HUES64 (cell line): Measurements from ENCODE around the gene MYO1F.
A peak's percentile ranks its signal among the peaks of the same experiment; 100 is the strongest.

Experiments used
- H3K27ac ChIP-seq: 2 replicates; pipeline ENCODE4 v1.7.0; 2013; ENCODE audit warnings: low read depth, low read length, inconsistent platforms
- H3K27me3 ChIP-seq: 2 replicates; pipeline ENCODE4 v1.6.1; 2013; ENCODE audit warnings: mild to moderate bottlenecking, low read length; ENCODE audit not compliant: insufficient read depth
- H3K36me3 ChIP-seq: 2 replicates; pipeline ENCODE4 v1.6.1; 2013; ENCODE audit warnings: mild to moderate bottlenecking, low read length; ENCODE audit not compliant: insufficient read depth
- H3K4me1 ChIP-seq: 2 replicates; pipeline ENCODE4 v1.6.1; 2013; ENCODE audit warnings: mild to moderate bottlenecking, low read length, moderate library complexity; ENCODE audit not compliant: insufficient read depth
- H3K4me3 ChIP-seq: 2 replicates; pipeline ENCODE4 v1.5.1; 2013; ENCODE audit warnings: mild to moderate bottlenecking, low read length, moderate library complexity
- H3K9ac ChIP-seq: 2 replicates; pipeline ENCODE4 v1.6.1; 2013; ENCODE audit warnings: mild to moderate bottlenecking, low read depth, low read length
- H3K9me3 ChIP-seq: 2 replicates; pipeline ENCODE4 v1.6.1; 2013; ENCODE audit warnings: low read depth, low read length; ENCODE audit not compliant: insufficient read depth
- WGBS: fragments of 150-250, 120-280 bp; methylation state at CpG from one replicate; pipeline ENCODE4 v1.1.7; 2013; ENCODE audit warnings: missing lambda C conversion rate; 5-methylcytosine and 5-hydroxymethylcytosine counted together

MYO1F gene

DNA sequence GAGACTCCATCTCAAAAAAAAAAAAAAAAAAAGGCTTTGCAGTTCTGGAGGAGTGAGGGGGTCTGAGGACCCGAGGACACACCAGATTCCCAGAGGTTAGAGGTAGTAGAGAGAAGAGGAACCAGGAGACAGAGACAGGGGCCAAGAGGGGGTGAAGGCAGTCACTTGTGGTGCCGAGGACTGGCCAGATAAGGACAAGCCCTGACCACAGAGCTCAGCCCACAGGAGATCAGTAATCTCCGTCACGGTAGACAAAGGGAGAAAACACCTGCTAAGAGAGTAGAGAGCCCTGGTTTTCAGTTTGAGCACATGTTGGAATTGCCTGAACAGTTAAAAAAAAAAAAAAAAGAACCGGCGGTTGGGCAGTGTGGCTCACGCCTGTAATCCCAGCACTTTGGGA lies 73.1 kb downstream of the MYO1F start:
- Histone ChIP-seq H3K4me3 (no peak overlapping the region), H3K4me1 (no peaks in the 10 kb centered on the region), H3K9ac (no peak overlapping the region), H3K27ac (no peak overlapping the region), H3K27me3 (no peaks in the 10 kb centered on the region), H3K9me3 (no peaks in the 10 kb centered on the region), H3K36me3 (no peaks in the 10 kb centered on the region)
- WGBS, result 86% methylated on average over 7 of the region's 7 CpGs

DNA sequence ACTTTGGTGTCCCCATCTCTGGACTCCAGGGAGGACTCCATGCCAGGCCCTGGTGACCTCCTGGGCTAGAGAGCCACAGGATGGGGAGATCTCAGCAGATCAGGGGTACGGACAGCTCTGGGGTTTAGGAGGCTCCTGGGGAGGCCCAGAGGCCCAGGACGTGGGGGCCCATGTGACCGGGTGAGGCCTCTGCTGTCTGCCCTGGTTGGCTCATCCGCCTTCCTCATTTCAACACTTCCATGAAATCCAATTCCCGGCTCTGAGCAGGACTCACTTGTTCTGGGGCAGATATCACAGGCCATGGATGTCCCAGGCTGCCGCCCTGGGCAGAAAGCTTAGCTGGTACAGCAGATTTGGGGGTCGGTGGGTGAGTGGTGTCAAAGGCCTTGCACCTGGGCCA lies 73.7 kb downstream of the MYO1F start:
- H3K36me3 ChIP-seq, result no peaks in the 10 kb centered on the region
- H3K27me3 ChIP-seq, result no peaks in the 10 kb centered on the region
- H3K4me1 ChIP-seq, result no peaks in the 10 kb centered on the region
- H3K27ac ChIP-seq, result no peak overlapping the region
- no peak overlapping the region for H3K4me3 ChIP-seq
- no peaks in the 10 kb centered on the region for H3K9me3 ChIP-seq
- 96% methylated on average over 7 of the region's 7 CpGs for WGBS
- no peak overlapping the region for H3K9ac ChIP-seq

DNA sequence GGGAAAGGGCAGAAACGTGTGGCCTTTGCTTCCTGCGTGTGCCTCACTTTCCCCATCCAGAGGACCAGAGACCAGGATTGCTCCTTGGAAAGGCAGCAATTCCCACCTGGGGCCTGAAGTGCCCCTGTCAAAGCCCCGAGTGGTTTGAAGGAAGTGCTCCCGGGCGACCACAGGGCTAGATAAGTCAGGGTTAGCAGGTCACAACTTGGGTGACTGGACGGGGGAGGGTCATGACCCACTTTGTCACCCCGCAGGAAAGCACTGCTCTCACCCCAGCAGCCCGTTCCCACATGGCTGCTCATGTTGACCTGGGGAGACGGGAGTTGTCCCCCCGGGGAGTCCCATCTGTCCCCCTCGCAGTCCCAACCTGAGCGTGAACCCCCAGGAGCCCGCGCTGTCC lies 75.3 kb downstream of the MYO1F start:
- Histone ChIP-seq H3K27me3 (no peaks in the 10 kb centered on the region), H3K4me3 (no peak overlapping the region), H3K36me3 (no peaks in the 10 kb centered on the region), H3K27ac (no peak overlapping the region), H3K4me1 (no peaks in the 10 kb centered on the region), H3K9ac (no peak overlapping the region), H3K9me3 (no peaks in the 10 kb centered on the region)
- WGBS, result 86% methylated on average over 14 of the region's 14 CpGs

DNA sequence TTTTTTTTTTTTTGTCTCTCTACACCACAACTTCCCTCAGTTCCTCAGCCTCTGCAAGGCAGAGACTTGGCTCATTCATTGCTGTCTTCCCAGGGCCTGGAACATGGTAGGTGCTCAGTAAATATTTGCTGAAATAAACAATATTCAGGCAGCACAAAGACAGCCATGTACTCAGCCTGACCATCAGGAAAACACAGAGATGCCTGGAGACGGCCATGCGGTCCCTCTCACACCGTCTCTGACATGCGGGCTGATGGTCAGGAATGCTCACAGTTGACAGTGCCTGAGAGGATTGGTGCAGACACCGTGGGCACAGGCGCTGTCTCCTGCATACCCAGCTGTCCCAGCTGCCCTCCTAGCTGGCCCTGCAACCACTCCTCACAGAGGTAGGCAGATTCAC lies 75.7 kb downstream of the MYO1F start:
- Histone ChIP-seq H3K36me3 (no peaks in the 10 kb centered on the region), H3K9me3 (no peaks in the 10 kb centered on the region), H3K27ac (no peak overlapping the region), H3K4me3 (no peak overlapping the region), H3K4me1 (no peaks in the 10 kb centered on the region), H3K9ac (no peak overlapping the region), H3K27me3 (no peaks in the 10 kb centered on the region)
- WGBS, result 91% methylated on average over 6 of the region's 6 CpGs

DNA sequence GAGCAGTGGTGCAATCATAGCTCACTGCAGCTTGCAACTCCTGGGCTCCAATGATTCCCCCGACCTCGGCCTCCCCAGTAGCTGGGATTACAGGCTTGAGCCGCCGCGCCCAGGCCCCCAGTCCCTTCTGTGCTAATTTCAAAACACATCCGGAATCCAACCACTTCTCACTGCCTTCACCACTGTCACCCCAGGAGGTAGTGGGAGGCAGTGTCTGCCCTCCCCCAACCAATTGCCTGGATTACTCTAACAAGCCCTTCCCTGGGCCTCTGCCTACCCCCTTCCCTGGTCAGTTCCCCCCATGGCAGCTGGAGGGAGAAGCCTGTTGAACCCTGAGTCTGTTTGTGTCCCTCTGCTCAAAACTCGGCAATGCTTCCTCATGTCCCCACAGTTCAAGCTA lies 77.1 kb downstream of the MYO1F start:
- H3K9me3 ChIP-seq, result no peaks in the 10 kb centered on the region
- H3K9ac ChIP-seq, result no peak overlapping the region
- no peak overlapping the region for H3K27ac ChIP-seq
- no peak overlapping the region for H3K4me3 ChIP-seq
- no peaks in the 10 kb centered on the region for H3K36me3 ChIP-seq
- H3K27me3 ChIP-seq, result no peaks in the 10 kb centered on the region
- no peaks in the 10 kb centered on the region for H3K4me1 ChIP-seq
- 53% methylated on average over 7 of the region's 7 CpGs for WGBS

DNA sequence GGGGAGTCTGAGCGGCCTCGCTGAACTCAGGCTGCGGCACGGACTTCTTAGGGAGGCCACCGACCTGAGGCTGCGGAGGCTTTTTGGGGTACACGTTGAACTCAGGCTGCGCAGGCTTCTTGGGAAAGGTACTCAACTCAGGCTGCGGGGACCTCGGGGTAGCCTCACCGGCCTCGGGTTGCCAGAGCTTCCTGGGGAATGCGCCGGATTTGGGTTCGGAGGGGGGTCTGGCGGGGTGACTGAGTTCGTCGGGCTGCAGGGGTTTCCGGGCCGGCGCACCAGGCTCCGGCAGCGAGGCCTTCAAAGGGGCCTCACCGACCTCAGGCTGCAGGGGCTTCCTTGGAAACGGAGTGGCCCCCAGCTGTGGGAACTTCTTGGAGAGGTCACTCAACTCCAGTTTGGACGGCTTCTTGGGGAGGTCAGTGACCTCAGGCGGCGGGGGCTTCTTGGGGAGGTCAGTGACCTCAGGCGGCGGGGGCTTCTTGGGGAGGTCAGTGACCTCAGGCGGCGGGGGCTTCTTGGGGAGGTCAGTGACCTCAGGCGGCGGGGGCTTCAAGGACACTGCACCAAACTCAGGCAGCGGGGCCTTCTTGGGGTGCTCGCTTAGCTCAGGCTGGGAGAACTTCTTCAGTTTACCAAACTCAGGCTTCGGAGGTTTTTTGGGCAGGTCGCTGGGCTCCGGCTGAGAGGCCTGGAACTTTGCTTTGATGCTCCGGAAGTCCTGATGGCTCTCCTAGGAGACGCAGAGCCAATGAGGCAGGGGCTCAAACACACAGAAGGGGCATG lies 78.0 kb downstream of the MYO1F start:
- H3K36me3 ChIP-seq, result no peaks in the 10 kb centered on the region
- H3K4me3 ChIP-seq, result no peak overlapping the region
- no peaks in the 10 kb centered on the region for H3K9me3 ChIP-seq
- no peak overlapping the region for H3K27ac ChIP-seq
- H3K4me1 ChIP-seq, result no peaks in the 10 kb centered on the region
- 91% methylated on average over 41 of the region's 41 CpGs for WGBS
- H3K27me3 ChIP-seq, result no peaks in the 10 kb centered on the region
- no peak overlapping the region for H3K9ac ChIP-seq

DNA sequence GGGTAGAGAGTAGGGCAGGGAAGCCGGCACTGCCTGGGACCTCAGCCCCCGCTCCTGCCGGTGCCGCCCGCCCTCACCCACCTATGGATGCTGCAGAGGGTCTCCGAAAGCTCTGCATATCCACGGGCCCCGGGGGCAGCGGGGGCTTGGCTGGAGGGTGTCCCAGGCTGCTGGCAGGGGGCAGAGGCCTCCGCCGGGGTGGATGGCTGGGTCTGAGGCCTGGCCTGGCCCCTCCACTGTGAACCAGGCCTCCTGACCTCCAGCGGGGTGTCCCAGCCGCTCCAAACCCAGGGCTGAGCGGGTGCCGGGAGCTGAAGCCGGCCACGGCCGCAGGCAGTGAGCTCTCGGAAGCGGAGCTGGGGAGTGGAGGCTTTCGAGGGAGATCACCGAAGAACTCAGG lies 78.9 kb downstream of the MYO1F start:
- no peak overlapping the region for H3K4me3 ChIP-seq
- 86% methylated on average over 22 of the region's 22 CpGs for WGBS
- H3K36me3 ChIP-seq, result no peaks in the 10 kb centered on the region
- no peaks in the 10 kb centered on the region for H3K27me3 ChIP-seq
- no peaks in the 10 kb centered on the region for H3K4me1 ChIP-seq
- no peak overlapping the region for H3K27ac ChIP-seq
- no peak overlapping the region for H3K9ac ChIP-seq
- no peaks in the 10 kb centered on the region for H3K9me3 ChIP-seq

DNA sequence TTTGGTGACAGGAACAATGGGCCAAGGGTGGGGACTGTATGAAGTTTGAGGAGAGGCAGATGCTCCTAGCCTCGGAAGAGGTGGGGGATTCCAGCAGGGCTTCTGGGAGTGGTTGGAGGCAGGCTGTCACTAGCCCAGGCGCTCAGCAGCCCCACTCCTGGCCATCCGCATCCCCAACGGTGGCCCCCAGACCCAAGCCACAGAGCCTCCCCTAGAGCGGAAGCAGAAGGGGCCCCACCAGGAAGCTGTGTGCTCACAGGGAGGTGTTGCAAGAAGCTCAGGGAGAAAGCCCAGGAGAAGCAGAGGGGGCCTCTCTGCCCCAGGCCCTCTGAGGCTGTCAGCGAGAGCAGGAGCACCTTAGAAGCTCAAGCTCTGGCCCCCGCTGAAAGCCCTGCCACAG lies 83.1 kb downstream of the MYO1F start:
- H3K4me1 ChIP-seq, result no peaks in the 10 kb centered on the region
- 0 out of 2 replicates have a peak overlapping the region, but pooled peaks have one; percentile 26 for H3K9ac ChIP-seq
- H3K36me3 ChIP-seq, result peaks cover 1% of the 10 kb centered on the region
- no peak overlapping the region for H3K4me3 ChIP-seq
- 75% methylated on average over 7 of the region's 7 CpGs for WGBS
- no peak overlapping the region for H3K27ac ChIP-seq
- no peaks in the 10 kb centered on the region for H3K9me3 ChIP-seq
- no peaks in the 10 kb centered on the region for H3K27me3 ChIP-seq

DNA sequence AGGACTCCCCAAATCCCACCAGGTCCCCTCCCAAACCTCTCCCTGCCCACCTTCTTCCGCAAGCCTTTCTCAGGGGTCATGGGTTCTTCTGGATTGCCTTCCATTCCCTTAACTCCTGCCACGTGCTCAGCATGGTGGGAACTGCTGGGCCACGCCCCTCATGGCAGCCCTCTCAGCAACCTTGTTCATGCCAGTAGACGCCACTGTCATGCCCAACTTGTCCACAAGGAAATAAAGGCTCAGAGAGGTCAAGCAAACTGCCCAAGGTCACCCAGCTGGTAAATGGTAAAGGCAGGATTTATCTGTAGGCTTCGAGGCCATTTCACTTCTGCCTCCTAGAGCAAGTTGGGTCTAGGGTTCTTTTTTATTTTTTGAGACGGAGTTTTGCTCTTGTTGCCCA lies 85.7 kb downstream of the MYO1F start:
- Histone ChIP-seq H3K4me1 (no peaks in the 10 kb centered on the region), H3K36me3 (peaks cover 27% of the 10 kb centered on the region), H3K27ac (no peak overlapping the region), H3K27me3 (no peaks in the 10 kb centered on the region), H3K9me3 (no peaks in the 10 kb centered on the region), H3K4me3 (no peak overlapping the region), H3K9ac (no peak overlapping the region)
- 90% methylated on average over 6 of the region's 6 CpGs for WGBS

DNA sequence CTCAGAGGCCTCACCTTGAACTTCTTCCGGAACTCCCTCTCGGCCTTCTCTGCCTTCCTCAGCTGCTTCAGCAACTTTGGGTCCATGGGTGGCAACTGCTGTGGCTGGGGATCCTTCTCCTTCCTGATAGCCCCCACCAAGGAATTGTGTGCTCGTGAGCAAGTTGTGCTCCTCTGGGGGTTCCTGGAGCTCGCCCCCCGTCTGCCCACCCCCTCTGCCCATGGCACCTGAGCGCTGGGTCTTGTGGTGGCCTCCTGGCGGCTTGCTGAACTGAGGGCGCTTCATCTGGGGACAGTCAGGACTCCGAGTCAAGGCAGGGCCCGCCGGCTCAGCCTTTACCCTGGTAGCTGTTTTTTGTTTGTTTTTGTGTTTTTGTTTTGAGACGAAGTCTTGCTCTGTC lies 86.4 kb downstream of the MYO1F start:
- H3K27ac ChIP-seq, result no peak overlapping the region
- H3K4me3 ChIP-seq, result no peak overlapping the region
- H3K9ac ChIP-seq, result no peak overlapping the region
- no peaks in the 10 kb centered on the region for H3K4me1 ChIP-seq
- WGBS, result 92% methylated on average over 12 of the region's 12 CpGs
- no peaks in the 10 kb centered on the region for H3K9me3 ChIP-seq
- no peaks in the 10 kb centered on the region for H3K27me3 ChIP-seq
- H3K36me3 ChIP-seq, result peaks cover 34% of the 10 kb centered on the region

DNA sequence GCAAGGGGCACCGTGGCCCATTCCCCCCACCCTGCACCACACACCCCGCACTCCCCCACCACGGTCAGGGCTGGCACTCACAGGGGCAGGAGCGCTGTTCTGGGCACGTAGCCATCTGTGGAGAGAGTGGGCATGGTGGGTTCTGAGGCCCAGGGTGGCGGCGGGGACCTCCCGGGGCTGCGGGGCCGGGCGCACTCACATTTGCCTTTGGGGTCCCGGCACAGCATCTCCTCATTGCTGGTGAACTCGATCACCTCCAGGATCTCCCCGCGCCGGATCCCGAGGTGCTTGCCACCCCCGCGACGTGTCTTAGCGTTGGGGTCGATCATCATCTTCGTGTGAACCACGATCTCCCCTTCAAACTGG lies 86.9 kb downstream of the MYO1F start:
- H3K36me3 ChIP-seq, result peaks cover 39% of the 10 kb centered on the region
- H3K27me3 ChIP-seq, result no peaks in the 10 kb centered on the region
- 94% methylated on average over 24 of the region's 24 CpGs for WGBS
- H3K9me3 ChIP-seq, result no peaks in the 10 kb centered on the region
- no peak overlapping the region for H3K27ac ChIP-seq
- H3K4me3 ChIP-seq, result no peak overlapping the region
- no peak overlapping the region for H3K9ac ChIP-seq
- H3K4me1 ChIP-seq, result no peaks in the 10 kb centered on the region
